GM23338 (cell line): ENCODE results near the gene PCNX1. TPM values are rescaled to one million over a fixed set of nuclear protein-coding genes. Genes with fewer than 3 reads are reported as not detected.

Experiments used
- ATAC-seq: fragments of 200-7000 bp; cut with Tn5 transposase; 3 replicates; pipeline ENCODE4 v1.9.1; 2020
- DNase-seq: peaks from one replicate; pipeline ENCODE4 v3.0.0-alpha.2; 2015; ENCODE audit warnings: low spot score
- H2AFZ ChIP-seq: fragments of 200-600 bp; sonication (generic); 2 replicates; pipeline ENCODE4 v1.8.0; 2016; ENCODE audit warnings: antibody characterized with exemption, mild to moderate bottlenecking, moderate library complexity
- H3F3A ChIP-seq: fragments of 200-600 bp; sonication (generic); replicated peaks from 2 replicates; pipeline ENCODE4 v1.8.0; 2017; ENCODE audit warnings: antibody characterized with exemption, mixed run types, low read depth
- H3K27ac ChIP-seq: fragments of 200-600 bp; sonication (generic); 2 replicates; pipeline ENCODE4 v1.6.1; 2016; ENCODE audit warnings: low read depth
- H3K27me3 ChIP-seq: fragments of 200-600 bp; sonication (generic); 2 replicates; pipeline ENCODE4 v1.8.0; 2016; ENCODE audit warnings: mild to moderate bottlenecking, mixed run types, moderate library complexity; ENCODE audit not compliant: insufficient read depth
- H3K36me3 ChIP-seq: fragments of 200-600 bp; sonication (generic); 2 replicates; pipeline ENCODE4 v1.8.0; 2016; ENCODE audit warnings: mild to moderate bottlenecking; ENCODE audit not compliant: insufficient read depth
- H3K4me1 ChIP-seq: fragments of 200-600 bp; sonication (generic); 2 replicates; pipeline ENCODE4 v1.8.0; 2016; ENCODE audit warnings: mild to moderate bottlenecking, moderate library complexity; ENCODE audit not compliant: insufficient read depth
- H3K4me2 ChIP-seq: fragments of 200-600 bp; sonication (generic); 2 replicates; pipeline ENCODE4 v1.7.1; 2017; ENCODE audit warnings: mixed run types
- H3K4me3 ChIP-seq: fragments of 200-600 bp; sonication (generic); 2 replicates; pipeline ENCODE4 v1.6.1; 2016; ENCODE audit warnings: mixed run types
- H3K79me2 ChIP-seq: fragments of 200-600 bp; sonication (generic); replicated peaks from 2 replicates; pipeline ENCODE4 v1.8.0; 2017; ENCODE audit warnings: mild to moderate bottlenecking; ENCODE audit not compliant: insufficient read depth
- H3K9me2 ChIP-seq: fragments of 200-600 bp; sonication (generic); 2 replicates; pipeline ENCODE4 v1.8.0; 2017; ENCODE audit not compliant: insufficient read depth
- H4K20me1 ChIP-seq: fragments of 200-600 bp; sonication (generic); replicated peaks from 2 replicates; pipeline ENCODE4 v1.8.0; 2017; ENCODE audit warnings: mild to moderate bottlenecking; ENCODE audit not compliant: insufficient read depth
- H3K27ac Mint-ChIP-seq: 2 replicates; pipeline ENCODE4 v1.8.0; 2020; ENCODE audit warnings: inconsistent platforms, mild to moderate bottlenecking, moderate library complexity, mixed read lengths
- H3K27me3 Mint-ChIP-seq: 3 replicates; pipeline ENCODE4 v1.8.0; 2022; ENCODE audit warnings: low read depth, mild to moderate bottlenecking, moderate library complexity, mixed read lengths, inconsistent platforms; ENCODE audit not compliant: insufficient read depth, poor library complexity
- H3K36me3 Mint-ChIP-seq: 3 replicates; pipeline ENCODE4 v1.8.0; 2021; ENCODE audit warnings: low read depth, mild to moderate bottlenecking, inconsistent platforms, moderate library complexity, mixed read lengths
- H3K4me1 Mint-ChIP-seq: 3 replicates; pipeline ENCODE4 v1.8.0; 2020; ENCODE audit warnings: mild to moderate bottlenecking, inconsistent platforms, mixed read lengths
- H3K4me3 Mint-ChIP-seq: 3 replicates; pipeline ENCODE4 v1.8.0; 2021; ENCODE audit warnings: moderate library complexity, mild to moderate bottlenecking, inconsistent platforms, mixed read lengths
- H3K9me3 Mint-ChIP-seq: 3 replicates; pipeline ENCODE4 v1.8.0; 2020; ENCODE audit warnings: moderate library complexity, mild to moderate bottlenecking, inconsistent platforms, mixed read lengths
- EZH2phosphoT487 ChIP-seq: fragments of 200-600 bp; sonication (generic); IDR thresholded peaks from one replicate; pipeline ENCODE4 v1.8.1; 2018; ENCODE audit warnings: antibody characterized with exemption; ENCODE audit not compliant: unreplicated experiment
- JUNB ChIP-seq: IDR thresholded peaks from one replicate; pipeline ENCODE4 v1.6.1; 2016; ENCODE audit warnings: antibody characterized with exemption; ENCODE audit not compliant: unreplicated experiment
- STAT1 ChIP-seq: IDR thresholded peaks from one replicate; pipeline ENCODE4 v1.6.1; 2016; ENCODE audit warnings: antibody characterized with exemption; ENCODE audit not compliant: unreplicated experiment
- ZNF331 ChIP-seq: fragments of 250-450 bp; sonication (Bioruptor Pico); IDR thresholded peaks from 2 replicates; pipeline ENCODE4 v1.5.0; 2020; ENCODE audit warnings: low read depth, mild to moderate bottlenecking, moderate library complexity
- polyA plus RNA-seq: library from polyadenylated mRNA; unstranded; fragments of >200 nt; fragmentation: Nextera tagmentation; extraction: Ambion mirVana; gene quantifications from 2 replicates; pipeline ENCODE4 v1.2.1, GENCODE V29; 2016
- total RNA-seq: library from RNA; depleted of rRNA; stranded (reverse); fragments of >200 nt; shearing (Covaris generic); gene quantifications from 2 replicates; pipeline ENCODE4 v1.2.3, GENCODE V29; 2014
- TF ChIP-seq, protein P1 (sequence below), 2 experiments: fragments of 200-600 bp in 1 of 2; sonication (generic) in 1 of 2; conservative IDR thresholded peaks; 2 replicates each; pipeline versions ENCODE4 v1.5.1 to v1.6.1; 2016 to 2017; ENCODE audit warnings: antibody characterized with exemption in 2 of 2, low read depth in 2 of 2, mild to moderate bottlenecking in 2 of 2, moderate library complexity in 1 of 2

The PCNX1 gene
- total and polyA plus RNA-seq, 2 experiments from 2014 or later: 19.4 to 53.1 TPM

DNA sequence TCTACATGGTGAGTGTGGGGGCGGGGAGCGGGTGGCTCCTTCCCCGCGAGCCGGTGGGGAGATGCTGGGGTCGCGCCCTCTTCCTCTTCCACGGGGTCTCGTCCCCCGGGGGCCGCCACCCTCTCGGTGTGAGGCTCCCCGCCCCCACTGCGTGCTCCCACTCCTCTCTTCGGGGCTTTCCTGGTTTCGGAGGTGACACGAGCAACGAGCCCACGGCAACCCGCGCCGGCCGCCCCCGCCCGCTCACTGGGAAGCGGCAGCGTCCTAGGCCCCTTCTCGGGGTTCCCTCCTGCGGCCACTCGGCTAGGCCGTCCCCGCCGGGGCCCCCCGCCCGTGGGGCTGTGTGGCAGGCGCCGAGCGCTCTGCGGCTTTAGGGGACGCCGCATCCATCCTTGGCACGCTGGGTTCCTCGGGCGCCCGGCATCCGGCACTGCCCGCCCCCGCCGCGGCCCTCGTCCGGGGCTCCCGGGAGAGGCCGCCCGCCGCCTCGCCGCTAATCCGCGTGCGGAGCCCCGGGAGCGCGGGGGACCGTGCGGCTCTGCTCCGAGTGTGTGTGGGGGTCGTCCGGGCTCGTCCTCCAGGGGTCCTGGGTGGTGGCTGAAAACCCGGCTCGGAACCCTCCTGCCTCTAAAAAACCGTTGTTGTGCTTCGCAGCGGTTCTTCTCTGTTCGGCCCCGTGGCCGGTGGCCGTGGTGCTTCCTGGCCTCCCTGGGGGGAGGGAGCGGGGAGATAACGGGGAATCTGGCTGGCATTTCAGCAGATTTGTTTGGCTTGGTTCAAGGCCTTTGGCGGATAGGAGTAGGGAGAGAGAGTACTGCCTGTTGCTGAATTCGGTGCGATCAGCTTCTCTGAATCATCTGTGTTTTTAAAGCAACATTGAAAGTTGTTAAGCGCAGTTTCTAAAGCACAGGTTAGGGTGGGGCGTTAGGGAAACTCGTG is 1.0 kb downstream of the PCNX1 start:
- H3K27me3 ChIP-seq: no peaks in the 10 kb centered on the region
- peak; percentile 26 for ATAC-seq
- no peaks in the 10 kb centered on the region for H3K36me3 ChIP-seq
- no peaks in the 10 kb centered on the region for H3K9me2 ChIP-seq
- peaks cover 53% of the 10 kb centered on the region for H3K79me2 ChIP-seq
- TF ChIP-seq JUNB: no peak
- TF ChIP-seq STAT1: no peak
- Mint-ChIP-seq H3K4me3 (peak overlapping the region; percentile 87), H3K27me3 (peaks cover 2% of the 10 kb centered on the region), H3K36me3 (no peaks in the 10 kb centered on the region), H3K27ac (peak overlapping the region; percentile 41), H3K4me1 (peaks cover 51% of the 10 kb centered on the region), H3K9me3 (no peaks in the 10 kb centered on the region)
- H3K27ac ChIP-seq: no peak overlapping the region
- H3K4me1 ChIP-seq: peaks cover 36% of the 10 kb centered on the region
- peak overlapping the region; percentile 96 for H3K4me2 ChIP-seq
- H4K20me1 ChIP-seq: peaks cover 37% of the 10 kb centered on the region
- peak overlapping the region; percentile 77 for H3K4me3 ChIP-seq
- H3F3A ChIP-seq: 0 out of 2 replicates have a peak, but pooled peaks cover 5% of the 10 kb centered on the region
- DNase-seq: peak; percentile 92
- H2AFZ ChIP-seq: 0 out of 2 replicates have a peak overlapping the region, but pooled peaks have one; percentile 56

DNA sequence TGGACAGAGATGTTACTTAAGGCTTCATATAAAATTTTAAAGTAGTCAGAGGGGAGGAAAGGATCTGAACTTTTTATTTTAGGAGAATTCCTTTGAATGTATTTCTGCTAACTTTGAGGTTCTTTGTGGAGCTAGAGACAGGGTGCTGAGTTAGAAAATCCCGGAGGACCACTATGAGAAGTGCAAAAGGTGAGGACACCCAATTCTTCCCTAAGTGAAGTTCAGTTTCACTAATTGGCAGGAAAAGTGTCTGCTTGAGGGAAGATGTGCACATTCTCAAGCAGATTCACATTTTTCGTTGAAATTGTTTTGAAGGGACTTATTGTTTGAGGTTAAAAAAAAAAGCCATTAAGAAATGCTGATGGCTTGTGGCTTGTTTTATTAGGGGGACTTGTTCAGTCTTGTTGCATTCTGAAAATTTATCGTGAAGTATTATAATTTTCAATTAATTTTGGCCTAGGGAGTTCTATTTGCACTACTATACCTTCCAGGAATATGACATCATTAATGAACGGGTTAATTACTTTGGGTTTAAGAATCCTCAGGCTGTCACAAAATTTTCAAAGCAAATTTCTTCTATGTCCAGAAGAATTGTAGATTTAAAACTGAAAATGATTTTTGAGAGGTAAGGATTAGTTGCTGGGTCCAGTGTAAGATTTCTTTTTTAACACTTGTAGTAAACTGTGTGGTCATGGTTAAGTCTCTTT is 1.8 kb downstream of the PCNX1 start:
- Histone ChIP-seq H2AFZ (no peak overlapping the region), H3K79me2 (peaks cover 61% of the 10 kb centered on the region)

More for the DNA sequence above, 1.8 kb downstream of the PCNX1 start:
- Mint-ChIP-seq H3K27me3 (peaks cover 2% of the 10 kb centered on the region), H3K4me1 (peaks cover 48% of the 10 kb centered on the region), H3K36me3 (no peaks in the 10 kb centered on the region), H3K27ac (peak overlapping the region; percentile 41; the same call in 1 of the 2 replicates), H3K4me3 (peak overlapping the region; percentile 87), H3K9me3 (no peaks in the 10 kb centered on the region)
- no peaks in the 10 kb centered on the region for H3K9me2 ChIP-seq
- TF ChIP-seq EZH2phosphoT487 (no peak), ZNF331 (no peak)
- TF ChIP-seq, protein P1, sequence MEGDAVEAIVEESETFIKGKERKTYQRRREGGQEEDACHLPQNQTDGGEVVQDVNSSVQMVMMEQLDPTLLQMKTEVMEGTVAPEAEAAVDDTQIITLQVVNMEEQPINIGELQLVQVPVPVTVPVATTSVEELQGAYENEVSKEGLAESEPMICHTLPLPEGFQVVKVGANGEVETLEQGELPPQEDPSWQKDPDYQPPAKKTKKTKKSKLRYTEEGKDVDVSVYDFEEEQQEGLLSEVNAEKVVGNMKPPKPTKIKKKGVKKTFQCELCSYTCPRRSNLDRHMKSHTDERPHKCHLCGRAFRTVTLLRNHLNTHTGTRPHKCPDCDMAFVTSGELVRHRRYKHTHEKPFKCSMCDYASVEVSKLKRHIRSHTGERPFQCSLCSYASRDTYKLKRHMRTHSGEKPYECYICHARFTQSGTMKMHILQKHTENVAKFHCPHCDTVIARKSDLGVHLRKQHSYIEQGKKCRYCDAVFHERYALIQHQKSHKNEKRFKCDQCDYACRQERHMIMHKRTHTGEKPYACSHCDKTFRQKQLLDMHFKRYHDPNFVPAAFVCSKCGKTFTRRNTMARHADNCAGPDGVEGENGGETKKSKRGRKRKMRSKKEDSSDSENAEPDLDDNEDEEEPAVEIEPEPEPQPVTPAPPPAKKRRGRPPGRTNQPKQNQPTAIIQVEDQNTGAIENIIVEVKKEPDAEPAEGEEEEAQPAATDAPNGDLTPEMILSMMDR (conservative IDR thresholded peaks at IDR 0.05; ENCODE audit: low read depth in 2 of 2): no peak
- no peaks in the 10 kb centered on the region for H3K27me3 ChIP-seq
- 0 out of 2 replicates have a peak, but pooled peaks cover 5% of the 10 kb centered on the region for H3F3A ChIP-seq
- no peak overlapping the region for H3K27ac ChIP-seq
- no peaks in the 10 kb centered on the region for H3K36me3 ChIP-seq
- peaks cover 45% of the 10 kb centered on the region for H4K20me1 ChIP-seq
- peak overlapping the region; percentile 77 for H3K4me3 ChIP-seq
- ATAC-seq: no peak
- peaks cover 42% of the 10 kb centered on the region for H3K4me1 ChIP-seq
- no peak for DNase-seq
- H3K4me2 ChIP-seq: peak overlapping the region; percentile 96
